B cell (primary cell): ENCODE data around the gene RAB12.

Experiments used
- EZH2 ChIP-seq: IDR thresholded peaks from 2 replicates; pipeline ENCODE4 v1.6.1; 2012; ENCODE audit warnings: borderline replicate concordance, low read depth, mild to moderate bottlenecking, moderate library complexity, low read length; ENCODE audit not compliant: insufficient read depth, poor library complexity, severe bottlenecking
- TF ChIP-seq, protein P1 (sequence below): fragments of 200-600 bp; IDR thresholded peaks from one replicate; pipeline ENCODE4 v1.8.0; 2022; ENCODE audit warnings: antibody characterized with exemption, mild to moderate bottlenecking

DNA sequence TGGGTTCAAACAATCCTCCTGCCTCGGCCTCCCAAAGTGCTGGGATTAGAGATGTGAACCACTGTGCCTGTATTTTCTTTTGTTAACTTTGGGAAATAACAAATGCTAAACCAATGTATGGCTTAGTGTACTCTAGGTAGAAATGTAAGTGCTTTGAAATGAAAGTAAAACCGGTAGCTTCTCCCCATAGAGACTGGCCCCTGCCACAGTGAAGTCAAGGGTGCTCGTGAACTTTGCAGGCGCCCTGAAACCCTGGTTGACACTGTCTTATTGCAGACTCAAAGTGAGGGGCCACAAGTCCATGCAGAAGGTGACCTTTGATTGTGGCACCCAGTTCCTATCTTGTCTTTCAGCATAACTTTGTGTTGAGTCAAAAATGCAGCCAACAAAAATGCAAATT is 72.0 kb downstream of the RAB12 start:
- TF ChIP-seq, protein P1, sequence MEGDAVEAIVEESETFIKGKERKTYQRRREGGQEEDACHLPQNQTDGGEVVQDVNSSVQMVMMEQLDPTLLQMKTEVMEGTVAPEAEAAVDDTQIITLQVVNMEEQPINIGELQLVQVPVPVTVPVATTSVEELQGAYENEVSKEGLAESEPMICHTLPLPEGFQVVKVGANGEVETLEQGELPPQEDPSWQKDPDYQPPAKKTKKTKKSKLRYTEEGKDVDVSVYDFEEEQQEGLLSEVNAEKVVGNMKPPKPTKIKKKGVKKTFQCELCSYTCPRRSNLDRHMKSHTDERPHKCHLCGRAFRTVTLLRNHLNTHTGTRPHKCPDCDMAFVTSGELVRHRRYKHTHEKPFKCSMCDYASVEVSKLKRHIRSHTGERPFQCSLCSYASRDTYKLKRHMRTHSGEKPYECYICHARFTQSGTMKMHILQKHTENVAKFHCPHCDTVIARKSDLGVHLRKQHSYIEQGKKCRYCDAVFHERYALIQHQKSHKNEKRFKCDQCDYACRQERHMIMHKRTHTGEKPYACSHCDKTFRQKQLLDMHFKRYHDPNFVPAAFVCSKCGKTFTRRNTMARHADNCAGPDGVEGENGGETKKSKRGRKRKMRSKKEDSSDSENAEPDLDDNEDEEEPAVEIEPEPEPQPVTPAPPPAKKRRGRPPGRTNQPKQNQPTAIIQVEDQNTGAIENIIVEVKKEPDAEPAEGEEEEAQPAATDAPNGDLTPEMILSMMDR: no peak
- TF ChIP-seq EZH2: no peak
